Ishikawa (cell line): ENCODE data around the gene MICAL3.

Source experiments
- CEBPB ChIP-seq: IDR thresholded peaks from 2 replicates; pipeline ENCODE4 v1.6.1; 2012
- CREB1 ChIP-seq: IDR thresholded peaks from 2 replicates; pipeline ENCODE4 v1.6.1; 2012; ENCODE audit warnings: low read depth
- EGR1 ChIP-seq: IDR thresholded peaks from 2 replicates; pipeline ENCODE4 v1.6.1; 2012
- EP300 ChIP-seq: IDR thresholded peaks from 2 replicates; pipeline ENCODE4 v1.6.1; 2012; ENCODE audit warnings: borderline replicate concordance
- FOXM1 ChIP-seq: IDR thresholded peaks from 2 replicates; pipeline ENCODE4 v1.6.1; 2012; ENCODE audit warnings: low read depth, borderline replicate concordance
- MAX ChIP-seq: IDR thresholded peaks from 2 replicates; pipeline ENCODE4 v1.6.1; 2012
- NFIC ChIP-seq: IDR thresholded peaks from 2 replicates; pipeline ENCODE4 v1.6.1; 2012
- RAD21 ChIP-seq: IDR thresholded peaks from 2 replicates; pipeline ENCODE4 v1.6.1; 2012; ENCODE audit warnings: low read depth
- TAF1 ChIP-seq: IDR thresholded peaks from 2 replicates; pipeline ENCODE4 v1.6.1; 2012; ENCODE audit warnings: low read depth, mild to moderate bottlenecking
- TCF12 ChIP-seq: IDR thresholded peaks from 2 replicates; pipeline ENCODE4 v1.6.1; 2012; ENCODE audit warnings: low read depth
- TEAD4 ChIP-seq: IDR thresholded peaks from 2 replicates; pipeline ENCODE4 v1.6.1; 2012
- USF1 ChIP-seq: IDR thresholded peaks from 2 replicates; pipeline ENCODE4 v1.6.1; 2012
- YY1 ChIP-seq: IDR thresholded peaks from 2 replicates; pipeline ENCODE4 v1.6.1; 2012; ENCODE audit warnings: low read depth
- ZBTB7A ChIP-seq: IDR thresholded peaks from 2 replicates; pipeline ENCODE4 v1.6.1; 2012; ENCODE audit warnings: low read depth
- TF ChIP-seq, protein P1 (sequence below): IDR thresholded peaks from 2 replicates; pipeline ENCODE4 v1.6.1; 2012; ENCODE audit warnings: low read depth, mild to moderate bottlenecking

The MICAL3 gene

GRCh38 chr22:17749605-17750395, 274.6 kb downstream of the MICAL3 start:
- TF ChIP-seq, protein P1, sequence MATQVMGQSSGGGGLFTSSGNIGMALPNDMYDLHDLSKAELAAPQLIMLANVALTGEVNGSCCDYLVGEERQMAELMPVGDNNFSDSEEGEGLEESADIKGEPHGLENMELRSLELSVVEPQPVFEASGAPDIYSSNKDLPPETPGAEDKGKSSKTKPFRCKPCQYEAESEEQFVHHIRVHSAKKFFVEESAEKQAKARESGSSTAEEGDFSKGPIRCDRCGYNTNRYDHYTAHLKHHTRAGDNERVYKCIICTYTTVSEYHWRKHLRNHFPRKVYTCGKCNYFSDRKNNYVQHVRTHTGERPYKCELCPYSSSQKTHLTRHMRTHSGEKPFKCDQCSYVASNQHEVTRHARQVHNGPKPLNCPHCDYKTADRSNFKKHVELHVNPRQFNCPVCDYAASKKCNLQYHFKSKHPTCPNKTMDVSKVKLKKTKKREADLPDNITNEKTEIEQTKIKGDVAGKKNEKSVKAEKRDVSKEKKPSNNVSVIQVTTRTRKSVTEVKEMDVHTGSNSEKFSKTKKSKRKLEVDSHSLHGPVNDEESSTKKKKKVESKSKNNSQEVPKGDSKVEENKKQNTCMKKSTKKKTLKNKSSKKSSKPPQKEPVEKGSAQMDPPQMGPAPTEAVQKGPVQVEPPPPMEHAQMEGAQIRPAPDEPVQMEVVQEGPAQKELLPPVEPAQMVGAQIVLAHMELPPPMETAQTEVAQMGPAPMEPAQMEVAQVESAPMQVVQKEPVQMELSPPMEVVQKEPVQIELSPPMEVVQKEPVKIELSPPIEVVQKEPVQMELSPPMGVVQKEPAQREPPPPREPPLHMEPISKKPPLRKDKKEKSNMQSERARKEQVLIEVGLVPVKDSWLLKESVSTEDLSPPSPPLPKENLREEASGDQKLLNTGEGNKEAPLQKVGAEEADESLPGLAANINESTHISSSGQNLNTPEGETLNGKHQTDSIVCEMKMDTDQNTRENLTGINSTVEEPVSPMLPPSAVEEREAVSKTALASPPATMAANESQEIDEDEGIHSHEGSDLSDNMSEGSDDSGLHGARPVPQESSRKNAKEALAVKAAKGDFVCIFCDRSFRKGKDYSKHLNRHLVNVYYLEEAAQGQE = no peak
- TF ChIP-seq CREB1 (no peak), TCF12 (no peak), USF1 (no peak), CEBPB (no peak), NFIC (no peak), TEAD4 (no peak), EGR1 (no peak), MAX (no peak), TAF1 (no peak), FOXM1 (no peak), EP300 (no peak), ZBTB7A (no peak), YY1 (no peak), RAD21 (no peak)

- TF ChIP-seq MAX = no peak
- no peak for TF ChIP-seq CEBPB
- TF ChIP-seq ZBTB7A = no peak
- TF ChIP-seq, protein P1 = no peak
- TF ChIP-seq YY1 = no peak
- TF ChIP-seq RAD21 = no peak
- no peak for TF ChIP-seq NFIC
Observed at GRCh38 chr22:17748555-17749353, 275.6 kb downstream of the MICAL3 start.

- no peak for TF ChIP-seq MAX
- TF ChIP-seq, protein P1 = no peak
- no peak for TF ChIP-seq NFIC
- no peak for TF ChIP-seq USF1
- TF ChIP-seq CREB1 = no peak
- no peak for TF ChIP-seq TCF12
- TF ChIP-seq EP300 = no peak
- TF ChIP-seq ZBTB7A = no peak
- TF ChIP-seq CEBPB = no peak
- TF ChIP-seq YY1 = no peak
- TF ChIP-seq FOXM1 = no peak
- TF ChIP-seq EGR1 = no peak
- no peak for TF ChIP-seq TAF1
- no peak for TF ChIP-seq RAD21
- no peak for TF ChIP-seq TEAD4
Observed at GRCh38 chr22:17746916-17747315, 277.4 kb downstream of the MICAL3 start.
